Liver (tissue), 9 donors: ENCODE data around the gene AIP. TPM values are rescaled to one million over a fixed set of nuclear protein-coding genes. Genes with fewer than 3 reads are reported as not detected.

Experiments
- DNase-seq: peaks from one replicate; pipeline ENCODE4 v3.0.0-alpha.2; 2017; ENCODE audit warnings: low spot score
- H3K27ac ChIP-seq, 2 donors: one replicate each; pipeline ENCODE4 v1.7.0; 2013; ENCODE audit warnings: inconsistent platforms in 2 of 2, low read length in 2 of 2, control low read depth in 1 of 2, low read depth in 1 of 2, mild to moderate bottlenecking in 1 of 2
- H3K27me3 ChIP-seq, 4 donors: one replicate each; pipeline versions ENCODE4 v1.6.1 to v1.7.0; 2013; ENCODE audit warnings: low read length in 3 of 4, inconsistent platforms in 1 of 4, mild to moderate bottlenecking in 1 of 4, moderate library complexity in 1 of 4; ENCODE audit not compliant: control insufficient read depth in 4 of 4, insufficient read depth in 4 of 4
- H3K36me3 ChIP-seq, 4 donors: one replicate each; pipeline versions ENCODE4 v1.6.1 to v1.7.0; 2013; ENCODE audit warnings: low read length in 3 of 4, mild to moderate bottlenecking in 3 of 4, low read depth in 1 of 4, moderate library complexity in 1 of 4; ENCODE audit not compliant: control insufficient read depth in 4 of 4, insufficient read depth in 3 of 4
- H3K4me1 ChIP-seq, 4 donors: one replicate each; pipeline versions ENCODE4 v1.6.1 to v1.7.0; 2013; ENCODE audit warnings: low read length in 3 of 4, mild to moderate bottlenecking in 3 of 4, moderate library complexity in 1 of 4; ENCODE audit not compliant: control insufficient read depth in 4 of 4, insufficient read depth in 4 of 4
- H3K4me3 ChIP-seq, 3 donors: one replicate each; pipeline versions ENCODE4 v1.6.1 to v1.7.0; 2013; ENCODE audit warnings: low read length in 3 of 3, control low read depth in 1 of 3, low read depth in 1 of 3, mild to moderate bottlenecking in 1 of 3
- H3K9ac ChIP-seq, 2 donors: one replicate each; pipeline ENCODE4 v1.7.0; 2013; ENCODE audit warnings: low read length in 2 of 2, mild to moderate bottlenecking in 2 of 2, moderate library complexity in 2 of 2, control low read depth in 1 of 2, low read depth in 1 of 2
- H3K9me3 ChIP-seq, 4 donors: one replicate each; pipeline versions ENCODE4 v1.6.1 to v1.7.0; 2013; ENCODE audit warnings: low read length in 3 of 4; ENCODE audit not compliant: control insufficient read depth in 4 of 4
- CTCF ChIP-seq: fragments of 150-350 bp; IDR thresholded peaks from 2 replicates; pipeline ENCODE4 v1.5.1; 2017; ENCODE audit warnings: improper control_type of control experiment, low read depth, low read length; ENCODE audit not compliant: missing input control
- EGR1 ChIP-seq, 2 donors: IDR thresholded peaks; 2 replicates each; pipeline ENCODE4 v1.6.1; 2016 to 2018; ENCODE audit warnings: antibody characterized with exemption in 2 of 2, low read depth in 2 of 2
- FOXA1 ChIP-seq: IDR thresholded peaks from 2 replicates; pipeline ENCODE4 v1.6.1; 2016; ENCODE audit warnings: antibody characterized with exemption
- FOXA2 ChIP-seq: IDR thresholded peaks from 2 replicates; pipeline ENCODE4 v1.6.1; 2016; ENCODE audit warnings: antibody characterized with exemption
- GABPA ChIP-seq, 2 donors: IDR thresholded peaks in 1 of 2; conservative IDR thresholded peaks in 1 of 2; 2 replicates each; pipeline ENCODE4 v1.6.1; 2016; ENCODE audit warnings: antibody characterized with exemption in 2 of 2, mild to moderate bottlenecking in 1 of 2, moderate library complexity in 1 of 2
- HNF4A ChIP-seq, 2 donors: conservative IDR thresholded peaks; 2 replicates each; pipeline ENCODE4 v1.6.1; 2016; ENCODE audit warnings: antibody characterized with exemption in 2 of 2, mild to moderate bottlenecking in 2 of 2
- HNF4G ChIP-seq: IDR thresholded peaks from 2 replicates; pipeline ENCODE4 v1.6.1; 2016; ENCODE audit warnings: antibody characterized with exemption
- JUND ChIP-seq, 2 donors: IDR thresholded peaks; 2 replicates each; pipeline ENCODE4 v1.6.1; 2016; ENCODE audit warnings: antibody characterized with exemption in 2 of 2
- MAX ChIP-seq: IDR thresholded peaks from 2 replicates; pipeline ENCODE4 v1.6.1; 2016; ENCODE audit warnings: antibody characterized with exemption
- NR2F2 ChIP-seq: IDR thresholded peaks from 2 replicates; pipeline ENCODE4 v1.6.1; 2016; ENCODE audit warnings: antibody characterized with exemption
- RAD21 ChIP-seq, 2 donors: IDR thresholded peaks; 2 replicates each; pipeline ENCODE4 v1.6.1; 2016; ENCODE audit warnings: antibody characterized with exemption in 2 of 2, mild to moderate bottlenecking in 2 of 2
- REST ChIP-seq: IDR thresholded peaks from 2 replicates; pipeline ENCODE4 v1.6.1; 2016; ENCODE audit warnings: antibody characterized with exemption, mild to moderate bottlenecking
- RXRA ChIP-seq, 2 donors: IDR thresholded peaks; 2 replicates each; pipeline ENCODE4 v1.6.1; 2017 to 2018; ENCODE audit warnings: antibody characterized with exemption in 2 of 2, mild to moderate bottlenecking in 1 of 2
- SP1 ChIP-seq: IDR thresholded peaks from 2 replicates; pipeline ENCODE4 v1.6.1; 2018; ENCODE audit warnings: antibody characterized with exemption, mild to moderate bottlenecking
- WGBS: extraction: QIAGEN DNeasy Blood & Tissue Kit; methylation state at CpG from one replicate; pipeline ENCODE4 v1.1.7; 2013; 5-methylcytosine and 5-hydroxymethylcytosine counted together
- polyA plus RNA-seq, 2 donors: library from polyadenylated mRNA; stranded (reverse) in 1 of 2; unstranded in 1 of 2; fragments of 200-250 nt in 1 of 2; fragments of >200 nt in 1 of 2; fragmentation: Nextera tagmentation in 1 of 2; extraction: Ambion mirVana in 1 of 2; gene quantifications; one replicate each; pipeline versions ENCODE4 v1.2.1 to v1.2.3, GENCODE V29; 2013 to 2015
- total RNA-seq, 2 donors: library from RNA; depleted of rRNA; stranded (reverse); fragments of >200 nt; gene quantifications; one replicate each; pipeline ENCODE4 v1.2.3, GENCODE V29; 2014
- TF ChIP-seq, protein P1 (sequence below): IDR thresholded peaks from 2 replicates; pipeline ENCODE4 v1.6.1; 2016; ENCODE audit warnings: antibody characterized with exemption
- TF ChIP-seq, protein P2 (sequence below): IDR thresholded peaks from 2 replicates; pipeline ENCODE4 v1.6.1; 2016; ENCODE audit warnings: antibody characterized with exemption
- donor health status: healthy.
- donor health status: healthy.
- donor health status: healthy.
- donor health status: healthy.
- donor health status: healthy.

The AIP gene
- total and polyA plus RNA-seq, 4 donors, result 17.6 to 28.2 (median 23.1) TPM

GRCh38 chr11:67458266-67458665, 24.6 kb upstream of the AIP start:
- H3K36me3 ChIP-seq, result no peaks in the 10 kb centered on the region
- H3K27ac ChIP-seq, result no peak overlapping the region
- no peaks in the 10 kb centered on the region for H3K9me3 ChIP-seq
- no peak overlapping the region for H3K4me3 ChIP-seq
- no peaks in the 10 kb centered on the region for H3K27me3 ChIP-seq
- H3K9ac ChIP-seq, result no peak overlapping the region
- WGBS, result 92% methylated on average over 19 of the region's 19 CpGs
- no peak for TF ChIP-seq FOXA1
- TF ChIP-seq RXRA (IDR thresholded peaks at IDR 0.05), result no peak
- TF ChIP-seq, protein P1, sequence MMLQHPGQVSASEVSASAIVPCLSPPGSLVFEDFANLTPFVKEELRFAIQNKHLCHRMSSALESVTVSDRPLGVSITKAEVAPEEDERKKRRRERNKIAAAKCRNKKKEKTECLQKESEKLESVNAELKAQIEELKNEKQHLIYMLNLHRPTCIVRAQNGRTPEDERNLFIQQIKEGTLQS, result no peak
- no peak for TF ChIP-seq REST
- TF ChIP-seq, protein P2, sequence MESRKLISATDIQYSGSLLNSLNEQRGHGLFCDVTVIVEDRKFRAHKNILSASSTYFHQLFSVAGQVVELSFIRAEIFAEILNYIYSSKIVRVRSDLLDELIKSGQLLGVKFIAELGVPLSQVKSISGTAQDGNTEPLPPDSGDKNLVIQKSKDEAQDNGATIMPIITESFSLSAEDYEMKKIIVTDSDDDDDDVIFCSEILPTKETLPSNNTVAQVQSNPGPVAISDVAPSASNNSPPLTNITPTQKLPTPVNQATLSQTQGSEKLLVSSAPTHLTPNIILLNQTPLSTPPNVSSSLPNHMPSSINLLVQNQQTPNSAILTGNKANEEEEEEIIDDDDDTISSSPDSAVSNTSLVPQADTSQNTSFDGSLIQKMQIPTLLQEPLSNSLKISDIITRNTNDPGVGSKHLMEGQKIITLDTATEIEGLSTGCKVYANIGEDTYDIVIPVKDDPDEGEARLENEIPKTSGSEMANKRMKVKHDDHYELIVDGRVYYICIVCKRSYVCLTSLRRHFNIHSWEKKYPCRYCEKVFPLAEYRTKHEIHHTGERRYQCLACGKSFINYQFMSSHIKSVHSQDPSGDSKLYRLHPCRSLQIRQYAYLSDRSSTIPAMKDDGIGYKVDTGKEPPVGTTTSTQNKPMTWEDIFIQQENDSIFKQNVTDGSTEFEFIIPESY, result no peak
- TF ChIP-seq HNF4A (conservative IDR thresholded peaks at IDR 0.05), result no peak
- H3K4me1 ChIP-seq, result no peaks in the 10 kb centered on the region
- DNase-seq, result no peak

- TF ChIP-seq RXRA (IDR thresholded peaks at IDR 0.05), result no peak
- TF ChIP-seq REST, result no peak
- TF ChIP-seq MAX, result no peak
- TF ChIP-seq CTCF, result no peak
- TF ChIP-seq EGR1 (IDR thresholded peaks at IDR 0.05; ENCODE audit: low read depth in 2 of 2), result no peak
- TF ChIP-seq GABPA (IDR thresholded peaks at IDR 0.05 in 1 of 2, conservative IDR thresholded peaks at IDR 0.05 in 1 of 2), result no peak
- no peak for TF ChIP-seq JUND (IDR thresholded peaks at IDR 0.05)
- no peak for TF ChIP-seq RAD21 (IDR thresholded peaks at IDR 0.05)
- no peak for TF ChIP-seq FOXA2
- no peak for TF ChIP-seq FOXA1
- TF ChIP-seq, protein P1, result no peak
- no peak for TF ChIP-seq NR2F2
- no peak for TF ChIP-seq SP1
- no peak for TF ChIP-seq HNF4G
- Histone ChIP-seq H3K27me3 (no peaks in the 10 kb centered on the region), H3K9ac (no peak overlapping the region), H3K36me3 (no peaks in the 10 kb centered on the region), H3K4me1 (peaks cover 15 to 35% (median 28%) of the 10 kb centered on the region in 4 donors), H3K4me3 (no peak overlapping the region), H3K27ac (no peak overlapping the region), H3K9me3 (no peaks in the 10 kb centered on the region)
- no peak for DNase-seq
- WGBS, result 97% methylated on average over 10 of the region's 10 CpGs
Measured at GRCh38 chr11:67463186-67463585, 19.6 kb upstream of the AIP start.
